LHCN-M2 (cell line): ENCODE results near the gene ARL4A. TPM values are rescaled to one million over a fixed set of nuclear protein-coding genes. Genes with fewer than 3 reads are reported as not detected.

Experiments used
- DNase-seq: peaks from one replicate; pipeline ENCODE4 v3.0.0-alpha.2; 2012; ENCODE audit warnings: low read depth
- total RNA-seq: library from RNA; depleted of rRNA; stranded (reverse); fragments of >200 nt; gene quantifications from 2 replicates; pipeline ENCODE4 v1.2.3, GENCODE V29; 2014

The ARL4A gene
- total RNA-seq, 1 experiment from 2014 or later, result 37.0 TPM

DNA sequence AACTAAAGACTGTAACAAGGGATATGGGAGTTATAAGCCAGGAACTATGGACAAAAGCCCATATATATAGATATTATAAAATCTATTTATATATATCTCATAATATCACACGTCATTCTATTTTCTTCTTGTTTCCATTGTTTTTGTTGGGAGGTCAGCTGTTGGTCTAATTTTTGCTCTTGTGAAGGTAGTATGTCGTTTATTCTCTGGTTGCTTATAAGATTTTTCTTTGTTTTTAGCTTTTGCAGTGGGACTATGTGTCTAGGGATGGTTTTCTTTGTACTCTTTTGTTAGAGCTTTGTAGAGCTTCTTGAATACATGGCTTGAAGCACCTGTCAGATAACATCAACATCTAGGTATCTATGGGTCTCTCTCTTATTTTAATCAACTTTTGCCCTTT lies 14.0 kb downstream of the ARL4A start:
- DNase-seq, result no peak

DNA sequence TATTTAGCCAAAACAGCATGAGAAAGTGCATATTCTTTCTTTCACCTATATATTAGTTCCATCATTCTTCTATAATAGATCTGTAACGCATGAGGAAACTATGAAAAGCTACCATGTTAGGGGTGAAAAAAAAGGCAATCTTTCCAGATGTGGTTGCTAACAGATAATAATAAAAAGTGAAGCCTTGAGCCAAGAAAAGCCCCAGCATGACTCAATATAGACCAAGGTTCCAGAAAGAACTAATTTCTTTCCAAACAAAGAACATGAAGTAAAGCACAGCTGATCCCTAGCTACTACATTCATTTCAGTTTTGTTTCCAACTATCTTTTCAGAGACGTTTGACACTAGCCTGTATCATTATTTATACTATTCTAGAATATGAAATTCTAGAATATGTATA lies 16.4 kb downstream of the ARL4A start:
- peak; percentile 26 for DNase-seq

DNA sequence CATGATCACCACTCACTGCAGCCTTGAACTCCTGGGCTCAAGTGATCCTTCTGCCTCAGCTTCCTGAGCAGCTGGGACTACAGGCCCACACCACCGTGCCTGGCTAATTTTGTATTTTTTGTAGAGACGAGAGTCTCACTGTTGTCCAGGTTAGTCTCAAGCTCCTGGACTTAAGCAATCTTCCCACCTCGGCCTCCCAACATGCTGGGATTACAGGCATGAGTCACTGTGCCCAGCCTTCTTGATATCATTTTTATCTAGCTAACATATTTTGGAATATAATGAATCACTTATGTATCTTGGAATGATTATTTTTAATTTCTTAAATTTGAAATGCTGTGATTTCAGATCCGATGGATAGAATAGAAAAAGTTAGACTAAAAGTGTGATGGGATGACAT lies 18.4 kb downstream of the ARL4A start:
- DNase-seq, result no peak

DNA sequence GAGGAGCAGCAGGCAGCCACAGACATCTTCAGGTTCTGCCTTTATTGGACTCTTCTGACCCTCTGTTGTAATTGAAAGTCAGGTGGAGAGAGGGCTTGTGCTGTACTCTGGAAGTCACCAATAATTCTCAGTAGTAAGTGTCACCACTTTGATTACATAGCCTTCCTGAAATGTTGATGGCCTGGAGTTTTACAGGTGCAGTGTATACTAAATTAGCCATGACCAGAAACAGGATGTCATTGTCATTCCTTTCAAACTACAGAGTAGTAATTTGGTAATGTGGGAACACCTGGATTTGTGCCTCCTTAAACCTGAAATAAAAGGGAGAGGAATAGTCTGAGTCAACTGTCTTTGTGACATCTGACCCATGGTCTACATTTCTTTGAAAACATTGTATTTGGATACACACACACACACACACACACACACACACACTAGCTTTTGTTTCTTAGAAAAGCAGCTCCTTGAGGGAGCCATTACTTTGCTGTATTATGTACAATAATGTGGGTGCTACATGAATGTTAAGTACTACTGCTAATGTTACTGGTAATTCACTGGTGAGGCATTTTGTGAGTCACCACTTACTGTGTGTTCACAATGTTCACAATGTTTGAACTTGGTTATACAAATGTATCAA lies 19.6 kb downstream of the ARL4A start:
- peak; percentile 80 for DNase-seq

DNA sequence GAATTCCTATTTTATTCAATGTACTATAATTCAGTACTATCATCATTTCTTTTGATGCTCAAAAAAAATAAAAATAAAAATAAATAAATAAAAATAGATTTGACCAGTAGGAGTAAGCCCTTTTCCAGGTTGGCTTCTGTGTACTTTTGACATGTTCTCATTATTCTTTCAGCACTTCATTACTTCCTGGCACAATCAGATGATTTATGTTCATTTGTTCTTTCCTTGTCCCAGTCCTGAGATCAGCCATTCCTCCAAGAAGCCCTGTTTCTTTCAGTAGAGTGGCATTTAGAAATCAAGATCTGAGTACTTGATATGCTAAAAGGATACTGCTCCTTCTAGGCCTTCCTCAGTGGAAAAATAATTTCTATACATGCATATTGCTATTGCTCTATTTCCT lies 20.9 kb downstream of the ARL4A start:
- no peak for DNase-seq

DNA sequence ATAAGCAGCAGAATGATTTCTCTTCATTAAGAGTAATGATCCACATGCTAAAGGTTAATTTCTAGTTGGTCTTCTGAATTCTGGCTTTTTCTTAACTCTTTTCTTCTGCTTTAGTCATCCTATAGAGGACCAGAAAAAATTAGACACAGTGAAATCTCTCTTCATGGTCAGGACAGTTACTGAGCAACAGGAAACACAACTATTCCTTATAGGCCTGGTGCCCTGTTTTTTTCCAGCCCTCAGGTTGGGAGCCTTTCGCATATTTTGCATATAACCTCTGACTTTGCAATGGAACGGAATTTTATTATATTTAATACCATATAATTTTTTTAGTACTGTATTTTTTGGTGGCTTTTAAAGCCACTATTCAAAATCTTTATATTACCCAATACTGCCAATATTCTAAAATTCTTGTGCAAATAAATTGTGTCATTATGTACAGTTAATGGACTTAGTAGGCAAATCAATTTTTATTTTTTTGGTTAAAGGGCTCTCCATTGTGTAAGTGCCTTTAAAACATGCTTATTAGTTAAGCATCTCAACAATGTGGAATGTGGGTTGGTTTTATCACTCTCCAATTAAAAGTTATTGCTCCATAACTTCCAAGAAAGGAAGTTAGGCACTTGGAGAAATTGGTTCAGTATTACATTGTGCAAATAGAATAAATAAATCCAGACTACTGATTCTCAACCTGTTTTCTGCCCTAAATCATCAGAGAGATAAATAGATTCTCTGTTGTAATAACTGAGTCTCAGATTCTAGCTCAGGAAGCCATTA lies 22.5 kb downstream of the ARL4A start:
- peak; percentile 52 for DNase-seq

DNA sequence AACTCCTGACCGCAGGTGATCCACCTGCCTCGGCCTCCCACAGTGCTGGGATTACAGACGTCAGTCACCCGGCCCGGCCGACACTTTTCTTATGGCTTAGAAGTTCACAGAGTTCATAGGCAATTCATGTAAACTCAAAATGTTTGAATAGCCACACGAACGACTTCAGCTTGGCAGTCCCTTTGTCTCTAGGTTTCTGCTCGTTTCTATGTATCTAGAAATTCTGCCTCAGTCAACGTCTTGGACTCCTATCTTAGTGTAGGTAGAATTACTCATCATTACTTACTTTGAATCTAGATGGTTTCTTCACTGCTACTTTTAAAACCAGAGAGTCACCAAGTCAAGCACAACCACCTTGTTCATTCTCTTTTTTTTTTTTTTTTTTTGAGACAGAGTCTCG lies 23.7 kb downstream of the ARL4A start:
- DNase-seq, result no peak

DNA sequence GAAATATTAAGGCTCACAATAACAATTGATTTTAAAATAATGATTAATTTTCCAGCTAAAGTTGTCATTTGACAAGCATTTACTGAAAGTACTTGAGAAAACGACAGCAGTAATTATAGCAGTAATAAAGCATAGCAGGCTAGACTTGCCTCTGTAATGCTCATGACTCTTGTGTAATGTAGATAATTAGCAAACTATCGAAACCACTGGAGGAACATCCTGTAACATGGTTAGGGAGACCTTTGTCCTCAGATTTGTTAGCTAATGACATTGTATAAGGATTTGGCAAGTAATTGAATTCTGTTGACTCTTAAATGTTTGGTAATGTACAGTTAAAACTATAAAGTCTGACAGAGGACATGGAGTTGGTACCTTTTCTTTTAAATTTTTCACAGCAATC lies 24.8 kb downstream of the ARL4A start:
- DNase-seq, result no peak

DNA sequence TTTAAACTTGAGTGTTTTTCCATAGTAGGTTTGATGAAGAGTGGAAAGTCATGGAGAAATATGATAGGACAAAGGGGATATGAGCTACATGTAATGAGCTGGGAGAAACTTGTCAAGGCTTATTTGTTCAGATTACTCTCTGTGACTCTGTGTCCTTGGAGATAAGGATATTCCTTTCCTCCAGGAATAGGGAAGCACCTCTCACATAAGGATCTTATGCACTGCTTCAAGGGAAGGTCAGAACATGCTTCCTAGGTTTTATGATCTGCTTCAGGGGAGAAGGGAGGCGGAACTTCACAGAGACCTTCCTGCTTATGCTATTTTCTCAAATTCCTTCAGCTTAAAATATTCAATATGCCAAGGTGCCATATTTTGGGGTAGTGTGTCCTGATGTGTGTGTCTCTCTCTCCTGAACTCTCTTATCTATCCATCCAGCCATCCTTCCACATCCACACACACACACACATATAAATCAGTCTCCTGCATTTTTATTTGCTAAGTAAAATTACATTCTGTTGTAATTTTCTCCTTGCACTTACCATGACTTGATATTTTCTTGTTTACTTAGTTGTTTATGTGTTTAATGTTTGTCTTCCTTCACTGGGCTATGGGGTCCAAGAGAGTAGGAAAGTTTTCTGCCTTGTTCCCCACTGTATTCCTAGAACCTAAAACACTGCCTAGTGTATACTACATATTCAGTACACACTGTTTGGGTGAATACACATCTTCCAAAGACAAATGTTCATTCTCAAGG lies 26.4 kb downstream of the ARL4A start:
- DNase-seq, result no peak

DNA sequence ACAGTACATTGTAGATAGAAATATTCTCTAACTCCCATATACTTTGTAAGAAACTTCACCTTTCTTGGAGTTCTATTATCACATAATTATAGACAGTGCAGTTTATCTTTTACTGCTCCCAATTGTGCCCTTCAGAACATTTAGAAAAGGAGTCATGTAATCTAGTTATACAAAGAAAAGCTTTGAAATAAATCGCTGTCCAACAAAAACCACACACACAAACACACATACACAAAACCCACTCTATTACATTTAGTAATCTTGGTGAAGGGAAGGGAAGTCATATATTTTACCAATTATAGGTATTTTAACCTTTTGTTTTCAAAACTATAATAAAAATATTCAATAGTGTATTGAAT lies 26.9 kb downstream of the ARL4A start:
- no peak for DNase-seq

DNA sequence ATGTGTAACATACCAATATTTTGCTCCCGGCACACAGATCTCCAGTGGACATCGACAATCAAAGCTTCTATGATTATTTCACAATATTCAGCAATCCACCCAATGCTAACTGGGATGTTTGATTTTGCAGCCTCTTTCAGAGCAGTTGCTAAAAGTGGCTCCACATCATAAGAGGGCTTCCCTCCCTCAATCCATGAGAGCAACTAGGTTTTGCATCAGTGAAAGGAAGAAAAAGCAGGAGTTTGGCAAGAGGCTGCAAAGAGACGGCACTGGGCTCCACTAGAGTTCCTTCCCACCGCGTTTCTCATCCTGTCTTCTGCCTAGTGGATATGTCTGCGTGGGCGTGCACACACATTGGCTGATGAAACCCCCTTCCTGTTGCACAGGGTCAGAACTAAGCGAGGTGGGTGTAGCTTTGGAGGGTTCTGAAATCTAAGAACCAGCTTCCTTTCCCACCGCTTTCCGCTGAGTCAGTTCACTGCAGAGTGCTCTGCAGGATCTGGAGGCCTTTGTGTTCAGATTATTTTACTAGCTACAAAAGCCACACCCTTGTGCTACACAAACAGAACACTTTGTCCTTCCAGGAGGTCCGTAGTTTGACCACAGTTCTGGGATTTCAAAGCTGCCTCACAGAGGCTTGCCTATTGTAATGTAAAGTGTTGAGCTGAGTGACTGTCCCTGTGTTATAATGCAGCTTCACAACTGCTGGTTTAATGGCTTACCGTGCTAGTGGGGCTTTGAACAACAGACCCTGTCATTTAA lies 28.1 kb downstream of the ARL4A start:
- peak; percentile 100 for DNase-seq

DNA sequence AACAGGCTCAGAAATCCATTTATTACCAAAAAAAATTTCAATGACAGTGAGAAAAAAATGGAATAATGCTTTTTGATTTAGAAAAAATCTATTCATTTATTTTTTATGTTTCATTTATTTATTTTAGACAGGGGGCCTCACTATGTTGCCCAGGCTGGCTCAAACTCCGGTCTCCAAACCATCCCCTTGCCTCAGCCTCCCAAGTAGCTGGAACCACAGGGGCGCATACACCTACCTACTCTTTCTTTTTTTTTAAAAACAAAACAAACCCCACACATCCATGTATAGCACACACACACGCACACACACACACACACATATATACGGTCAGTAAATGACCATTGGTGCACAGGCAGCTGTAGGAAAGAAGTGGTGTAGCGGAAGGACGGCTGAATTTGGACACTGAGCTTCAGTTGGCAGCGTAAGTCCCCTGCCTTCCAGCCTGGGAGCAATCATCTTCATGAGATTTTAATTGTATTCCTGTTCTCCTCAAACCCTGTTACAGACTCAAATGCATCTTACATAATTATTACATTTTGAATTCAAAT lies 28.8 kb downstream of the ARL4A start:
- DNase-seq, result no peak

DNA sequence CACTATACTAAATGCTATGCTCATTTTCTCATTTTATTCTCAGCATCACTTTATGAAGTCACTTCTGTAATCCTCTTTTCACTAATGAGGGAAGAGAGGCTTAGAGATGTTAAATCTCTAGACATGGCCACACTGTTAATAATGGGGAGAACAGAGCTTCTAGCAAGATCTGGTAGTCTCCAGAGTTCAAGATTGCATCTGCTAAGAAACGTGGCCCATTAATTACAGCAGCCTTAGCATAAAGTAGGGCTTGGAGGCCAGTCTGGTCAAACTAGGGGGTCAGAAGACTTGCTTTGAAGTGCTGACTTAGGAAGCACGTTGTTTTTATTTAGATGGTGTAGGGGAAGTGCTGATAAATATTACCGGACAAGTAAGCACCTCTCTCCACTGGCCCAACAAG lies 29.3 kb downstream of the ARL4A start:
- no peak for DNase-seq

DNA sequence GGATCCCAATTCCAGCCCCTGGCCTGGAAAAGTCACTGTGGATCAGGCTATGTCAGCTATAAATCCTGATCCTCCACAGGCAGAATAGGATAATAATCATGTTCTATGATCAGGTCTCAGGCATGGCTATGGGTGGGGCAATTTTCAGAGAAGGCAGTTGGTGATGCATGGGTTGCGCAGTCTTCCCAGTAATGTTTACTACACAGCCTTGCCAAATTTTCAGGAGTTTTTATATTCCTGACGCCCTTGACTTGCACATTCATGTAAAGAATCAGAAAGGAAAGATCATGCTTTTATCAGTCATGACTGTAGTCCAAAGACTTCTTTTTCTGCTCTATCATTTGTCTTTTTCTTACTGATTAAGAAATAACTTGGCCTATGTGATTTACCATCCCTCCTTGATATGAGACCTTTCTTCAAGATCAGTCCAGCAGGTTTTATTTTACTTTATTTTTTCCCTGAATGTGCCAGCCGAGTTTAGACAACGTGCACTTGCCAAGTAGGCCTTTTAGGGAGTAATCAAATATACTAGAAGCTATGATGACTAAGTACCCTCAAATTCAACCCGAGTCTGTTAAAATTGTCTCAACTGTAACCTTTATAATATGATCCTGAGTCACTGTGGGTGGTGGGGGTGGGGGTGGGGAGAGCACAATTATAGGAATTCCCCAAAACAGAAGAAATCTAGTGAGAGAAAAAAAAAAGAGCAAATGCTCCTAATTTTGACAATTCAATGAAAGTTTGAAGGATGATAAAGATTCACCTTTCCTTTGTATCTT lies 31.9 kb downstream of the ARL4A start:
- DNase-seq, result peak; percentile 94

DNA sequence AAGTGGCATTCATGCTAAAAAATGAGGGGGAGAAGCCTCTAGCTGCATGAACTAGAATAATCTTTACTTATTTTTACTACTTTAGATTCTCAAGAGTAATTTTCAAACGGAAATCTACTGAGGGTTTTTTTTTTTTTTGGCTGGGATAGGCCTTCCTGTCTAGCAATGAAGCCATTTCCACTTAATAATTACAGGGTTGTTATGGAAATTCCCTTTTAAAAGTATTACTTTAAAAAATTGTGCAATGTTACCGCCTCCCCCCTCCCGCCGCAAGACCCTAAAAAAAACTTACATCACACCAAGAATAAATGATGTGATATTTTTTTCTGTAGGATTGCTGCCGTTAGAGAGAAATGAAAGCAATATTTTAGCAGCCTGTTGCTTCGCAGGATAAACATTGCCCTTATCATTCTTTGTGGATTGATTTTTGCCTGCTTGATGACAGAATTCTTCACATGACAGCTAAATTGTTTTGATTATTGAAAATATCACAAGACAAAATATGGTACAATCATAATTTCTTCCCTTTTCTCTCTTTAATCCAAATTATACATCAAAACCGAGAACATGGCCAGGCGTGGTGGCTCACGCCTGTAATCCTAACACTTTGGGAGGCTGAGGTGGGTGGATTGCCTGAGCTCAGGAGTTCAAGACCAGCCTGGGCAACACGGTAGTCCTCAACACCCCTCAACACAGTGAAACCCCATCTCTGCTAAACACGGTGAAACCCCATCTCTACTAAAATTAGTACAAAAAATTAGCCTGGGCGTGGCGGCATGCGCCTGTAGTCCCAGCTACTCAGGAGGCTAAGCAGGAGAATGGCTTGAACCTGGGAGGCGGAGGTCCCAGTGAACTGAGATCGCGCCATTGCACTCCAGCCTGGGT lies 32.8 kb downstream of the ARL4A start:
- DNase-seq, result no peak

DNA sequence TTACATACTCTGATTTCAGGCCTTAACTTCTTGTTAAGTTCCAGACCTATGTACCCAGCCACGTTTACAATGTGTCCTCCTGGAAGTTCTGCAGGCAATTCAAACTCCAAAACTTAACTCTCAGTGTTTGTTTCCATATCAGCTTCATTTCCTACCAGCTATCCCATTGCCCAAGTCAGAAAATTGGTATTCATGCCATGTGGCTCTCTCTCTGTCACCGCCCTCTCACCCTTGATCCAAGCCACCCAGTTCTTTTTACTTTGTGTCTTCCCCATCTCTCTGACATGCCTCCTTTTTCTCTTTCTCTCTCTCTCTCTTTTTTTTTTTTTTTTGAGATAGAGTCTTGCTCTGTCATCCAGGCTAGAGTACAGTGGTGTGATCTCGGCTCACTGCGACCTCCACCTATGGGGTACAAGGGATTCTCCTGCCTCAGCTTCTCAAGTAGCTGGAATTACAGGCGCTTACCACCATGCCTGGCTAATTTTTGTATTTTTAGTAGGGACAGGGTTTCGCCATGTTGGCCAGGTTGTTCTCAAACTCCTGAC lies 33.9 kb downstream of the ARL4A start:
- DNase-seq, result no peak

DNA sequence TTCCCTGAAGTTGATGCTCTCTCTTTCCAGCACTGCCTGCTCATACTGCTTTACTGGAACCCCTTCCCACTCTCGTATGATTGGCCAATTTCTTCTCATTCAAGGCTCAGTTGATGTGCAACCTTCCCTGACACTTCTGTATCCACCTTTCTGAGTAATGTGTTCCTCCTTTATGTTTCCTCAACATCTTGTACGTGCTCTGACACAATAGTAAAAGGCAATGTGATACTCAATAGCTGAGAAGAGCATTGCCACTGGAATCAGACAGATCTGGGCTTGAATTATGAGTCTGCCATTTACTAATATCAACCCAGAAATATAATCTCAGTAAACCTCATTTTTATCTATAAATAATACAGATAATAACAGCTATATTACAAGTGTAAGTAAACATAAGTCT lies 34.7 kb downstream of the ARL4A start:
- no peak for DNase-seq

DNA sequence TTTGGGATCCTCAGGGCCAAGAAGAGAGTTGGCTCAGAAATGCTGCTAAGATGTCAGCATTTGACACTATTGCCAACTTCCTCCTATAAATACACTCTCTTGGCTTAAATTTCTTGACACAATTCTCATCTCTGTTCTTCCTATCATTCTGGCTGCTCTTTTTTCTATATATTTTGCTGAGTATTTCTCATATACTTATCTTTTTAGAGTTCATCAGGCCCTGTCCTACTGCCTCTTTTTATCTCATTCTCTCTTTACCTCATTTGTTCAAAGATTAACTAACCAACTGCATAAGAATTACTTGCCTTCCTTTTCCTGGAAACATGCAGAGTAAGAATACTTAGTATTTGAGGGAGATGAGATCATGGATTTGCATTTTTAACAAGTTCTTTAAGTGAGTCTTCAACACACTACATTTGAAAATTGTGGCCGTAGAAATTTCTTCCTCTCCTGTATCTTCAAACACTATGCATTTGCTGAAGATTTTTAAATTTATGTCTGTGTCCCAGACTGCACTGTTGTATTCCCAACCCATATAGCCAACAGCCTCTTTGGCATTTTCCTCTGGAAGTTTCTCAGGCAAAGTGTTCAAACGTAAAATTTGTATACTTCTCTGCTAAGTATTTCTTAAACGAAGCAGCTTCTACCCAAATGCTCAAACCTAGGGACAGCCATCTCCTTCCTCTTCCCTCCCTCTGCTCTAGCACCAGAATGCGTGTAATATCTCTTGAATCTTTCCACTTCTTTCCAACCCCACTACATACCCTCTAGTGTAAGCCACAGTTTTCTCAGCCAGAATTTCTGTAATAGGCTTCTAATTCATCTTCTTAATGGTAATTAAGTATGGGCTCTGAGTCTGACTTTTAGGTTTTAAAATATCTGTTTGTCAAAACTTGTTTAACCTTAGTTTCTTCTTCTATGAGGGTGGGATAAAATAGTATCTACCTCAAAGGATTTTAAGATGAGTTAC lies 35.5 kb downstream of the ARL4A start:
- no peak for DNase-seq
